Right lobe of liver (tissue), 6 donors: ENCODE results near the gene VSIG10L. TPM values are rescaled to one million over a fixed set of nuclear protein-coding genes. Genes with fewer than 3 reads are reported as not detected.

Experiments used
- ATAC-seq, 4 donors: fragments of 200-7000 bp; cut with Tn5 transposase; one replicate each; pipeline ENCODE4 v1.9.1; 2020; ENCODE audit warnings: mild to moderate bottlenecking in 4 of 4, moderate library complexity in 4 of 4
- DNase-seq, 3 donors: peaks; one replicate each; pipeline ENCODE4 v3.0.0-alpha.2; 2020
- H3K27ac ChIP-seq, 3 donors: fragments of 200-600 bp; one replicate each; pipeline ENCODE4 v1.8.0; 2022
- H3K27me3 ChIP-seq, 2 donors: fragments of 200-600 bp; one replicate each; pipeline ENCODE4 v1.8.0; 2022
- H3K36me3 ChIP-seq, 4 donors: fragments of 200-600 bp; sonication (generic) in 1 of 4; one replicate each; pipeline versions ENCODE4 v1.5.1 to v1.8.0; 2017 to 2022; ENCODE audit warnings: control low read depth in 1 of 4
- H3K4me1 ChIP-seq, 4 donors: fragments of 200-600 bp; sonication (generic) in 1 of 4; one replicate each; pipeline versions ENCODE4 v1.5.1 to v1.8.0; 2017 to 2022; ENCODE audit warnings: control low read depth in 1 of 4
- H3K4me3 ChIP-seq, 3 donors: fragments of 200-600 bp; one replicate each; pipeline ENCODE4 v1.8.0; 2022
- H3K9me3 ChIP-seq, 4 donors: fragments of 200-600 bp; sonication (generic) in 1 of 4; one replicate each; pipeline versions ENCODE4 v1.5.1 to v1.8.0; 2017 to 2022; ENCODE audit warnings: control low read depth in 1 of 4
- CTCF ChIP-seq, 4 donors: fragments of 200-600 bp in 3 of 4; fragments of 450-650 bp in 1 of 4; IDR thresholded peaks; one replicate each; pipeline versions ENCODE4 v1.5.1 to v1.8.0; 2016 to 2022; ENCODE audit warnings: antibody characterized with exemption in 4 of 4, mild to moderate bottlenecking in 2 of 4
- POLR2A ChIP-seq: fragments of 450-650 bp; IDR thresholded peaks from one replicate; pipeline ENCODE4 v1.6.1; 2017; ENCODE audit warnings: antibody characterized with exemption, mild to moderate bottlenecking
- WGBS: methylation state at CpG from one replicate; pipeline ENCODE4 v1.1.6; 2018; ENCODE audit warnings: low coverage, low lambda C conversion rate; ENCODE audit not compliant: insufficient coverage; ENCODE audit errors: missing lambda C conversion rate; 5-methylcytosine and 5-hydroxymethylcytosine counted together
- intact Hi-C, 2 donors: fragments of 100-400 bp; cut with DNase I; formaldehyde crosslinking; loops; one replicate each; pipeline versions ENCODE4 v1.11.2 to v1.14.1; 2022
- total RNA-seq, 6 experiments: library from RNA; depleted of rRNA in 2 of 6; stranded (reverse); fragments of >200 nt in 2 of 6; fragmentation: NEBNext Ultra II Directional in 3 of 6; extraction: Animal tissue kit (Norgen Biotek cat#: 25700) in 3 of 6; gene quantifications; one replicate each; pipeline versions ENCODE4 v1.1.0 to v1.2.4, GENCODE V29; 2016 to 2023
- donor health status: DM: no; HTN: yes; CAD: no.
- donor health status: DM: no; HTN: no; CAD: no.
- donor health status: DM: no; HTN: no; CAD: no.
- donor health status: DM: no; HTN: yes; CAD: no.
- donor health status: DM: no; HTN: yes; CAD: no.

The VSIG10L gene
- total RNA-seq, 6 experiments from 2014 or later, result 1.3 to 4.5 (median 2.8) TPM

GRCh38 chr19:51292971-51293370 is 49.0 kb downstream of the VSIG10L start:
- intact Hi-C loops, result no loop called here
- Histone ChIP-seq H3K4me3 (no peak overlapping the region), H3K27ac (no peak overlapping the region), H3K27me3 (no peaks in the 10 kb centered on the region), H3K9me3 (no peaks in the 10 kb centered on the region), H3K36me3 (no peaks in the 10 kb centered on the region), H3K4me1 (no peaks in the 10 kb centered on the region)
- TF ChIP-seq POLR2A, result no peak
- TF ChIP-seq CTCF (IDR thresholded peaks at IDR 0.05), result no peak
- no peak for DNase-seq
- WGBS, result 39% methylated on average over 11 of the region's 11 CpGs
- no peak for ATAC-seq

GRCh38 chr19:51289635-51290034 is 52.3 kb downstream of the VSIG10L start:
- H3K4me1 ChIP-seq, result no peaks in the 10 kb centered on the region
- H3K4me3 ChIP-seq, result no peak overlapping the region
- H3K27ac ChIP-seq, result no peak overlapping the region
- no peaks in the 10 kb centered on the region for H3K36me3 ChIP-seq
- ATAC-seq (no peak), DNase-seq (no peak)
- H3K9me3 ChIP-seq, result no peaks in the 10 kb centered on the region
- intact Hi-C loops, result no loop called here
- H3K27me3 ChIP-seq, result no peaks in the 10 kb centered on the region
- 60% methylated on average over 1 of the region's 1 CpG for WGBS
- TF ChIP-seq CTCF (IDR thresholded peaks at IDR 0.05) (no peak), POLR2A (no peak)

GRCh38 chr19:51285682-51286081 is 56.3 kb downstream of the VSIG10L start:
- TF ChIP-seq CTCF (IDR thresholded peaks at IDR 0.05) (no peak), POLR2A (no peak)
- Histone ChIP-seq H3K4me3 (no peak overlapping the region), H3K9me3 (no peaks in the 10 kb centered on the region), H3K36me3 (no peaks in the 10 kb centered on the region), H3K27ac (no peak overlapping the region), H3K27me3 (no peaks in the 10 kb centered on the region), H3K4me1 (no peaks in the 10 kb centered on the region)
- ATAC-seq (no peak), DNase-seq (no peak)
- WGBS, result 56% methylated on average over 3 of the region's 3 CpGs
- intact Hi-C loops, result no loop called here

- Histone ChIP-seq H3K9me3 (no peaks in the 10 kb centered on the region), H3K27ac (no peak overlapping the region), H3K4me3 (no peak overlapping the region), H3K36me3 (no peaks in the 10 kb centered on the region), H3K27me3 (no peaks in the 10 kb centered on the region), H3K4me1 (no peaks in the 10 kb centered on the region)
- no peak for DNase-seq
- intact Hi-C loops, result no loop called here
- TF ChIP-seq POLR2A, result no peak
- no peak for TF ChIP-seq CTCF (IDR thresholded peaks at IDR 0.05)
- no CpG with 5 or more reads among the region's 4 CpGs for WGBS
- ATAC-seq, result no peak
These were observed 59.6 kb downstream of the VSIG10L start for GRCh38 chr19:51282335-51282734.

Other genes with a start within 250 kb of the VSIG10L start
- gene CTU1, start 233.7 kb downstream of the VSIG10L start, total RNA-seq, result 1 to 10 TPM; 3.3 to 6.4 (median 3.9) TPM
- gene SIGLEC9, start 217.2 kb downstream of the VSIG10L start, total RNA-seq, result 1 to 10 TPM; 3.8 to 7.9 (median 4.1) TPM
- gene SIGLEC7, start 199.8 kb downstream of the VSIG10L start, total RNA-seq, result 1 to 10 TPM; 2.4 to 7.3 (median 3.9) TPM
- gene CD33, start 117.1 kb downstream of the VSIG10L start, total RNA-seq, result 1 to 10 TPM; 1.7 to 5.8 (median 3.8) TPM
- not detected for gene SIGLECL1, start 91.1 kb downstream of the VSIG10L start, total RNA-seq
- under 1 TPM; 0.27 to 0.80 (median 0.49) TPM for gene IGLON5, start 30.5 kb downstream of the VSIG10L start, total RNA-seq
- 100 to 1,000 TPM; 210 to 439 (median 345) TPM for gene ETFB, start 24.2 kb upstream of the VSIG10L start, total RNA-seq
- 1 to 10 TPM in 1 of 6 experiments, under 1 TPM in 1, not detected in 4; 1.00 to 1.2 TPM for gene CLDND2, start 26.9 kb upstream of the VSIG10L start, total RNA-seq
- gene NKG7, start 30.5 kb upstream of the VSIG10L start, total RNA-seq, result 1 to 10 TPM; 1.7 to 7.7 (median 4.1) TPM
- not detected for gene LIM2, start 45.8 kb upstream of the VSIG10L start, total RNA-seq
- not detected for gene C19orf84, start 48.5 kb upstream of the VSIG10L start, total RNA-seq
- gene SIGLEC10, start 75.5 kb upstream of the VSIG10L start, total RNA-seq, result 10 to 100 TPM in 2 of 6 experiments, 1 to 10 TPM in 4; 2.0 to 12.4 (median 5.6) TPM
- gene SIGLEC8, start 116.3 kb upstream of the VSIG10L start, total RNA-seq, result 1 to 10 TPM in 1 of 6 experiments, under 1 TPM in 5; 0.31 to 1.4 (median 0.71) TPM
- not detected for gene CEACAM18, start 136.4 kb upstream of the VSIG10L start, total RNA-seq
- gene SIGLEC12, start 159.7 kb upstream of the VSIG10L start, total RNA-seq, result under 1 TPM in 5 of 6 experiments, not detected in 1; 0.12 to 0.63 (median 0.33) TPM
- not detected for gene SIGLEC6, start 189.5 kb upstream of the VSIG10L start, total RNA-seq
- gene ZNF175, start 229.1 kb upstream of the VSIG10L start, total RNA-seq, result 1 to 10 TPM; 1.2 to 5.2 (median 4.4) TPM